GM21825 (cell line): Measurements from ENCODE around the gene CASKIN2.
"Not testable (repeated sequence)": the region's sequence is repeated elsewhere in the genome, so short reads cannot be mapped to it uniquely, and the experiment has no call there.

ENCODE experiments used
- ATAC-seq: cut with Tn5 transposase; IDR thresholded peaks from one replicate; pipeline ENCODE4 v1.9.1; 2021; ENCODE audit warnings: mild to moderate bottlenecking, moderate library complexity; ENCODE audit not compliant: unreplicated experiment

The CASKIN2 gene

DNA sequence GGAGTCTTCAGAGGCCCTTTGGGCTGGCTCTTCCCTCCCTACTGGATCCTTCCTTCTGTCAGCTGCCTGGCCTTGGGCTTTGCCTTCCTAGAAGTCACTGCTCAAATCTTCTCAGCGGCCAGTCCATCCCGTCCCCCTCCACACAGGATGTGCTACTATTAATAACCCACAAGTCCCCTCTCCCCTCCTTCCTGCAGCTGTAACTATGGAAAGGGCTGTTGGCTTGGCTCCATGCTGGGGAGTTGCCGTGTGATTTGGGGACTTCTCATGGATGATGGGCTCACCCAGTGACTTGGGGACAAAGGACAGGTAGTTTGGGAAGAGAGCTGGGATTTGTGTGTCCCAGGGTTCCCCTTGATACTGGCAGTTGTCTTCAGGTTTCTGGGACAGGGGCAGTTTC is 39.5 kb downstream of the CASKIN2 start:
- no peak for ATAC-seq

DNA sequence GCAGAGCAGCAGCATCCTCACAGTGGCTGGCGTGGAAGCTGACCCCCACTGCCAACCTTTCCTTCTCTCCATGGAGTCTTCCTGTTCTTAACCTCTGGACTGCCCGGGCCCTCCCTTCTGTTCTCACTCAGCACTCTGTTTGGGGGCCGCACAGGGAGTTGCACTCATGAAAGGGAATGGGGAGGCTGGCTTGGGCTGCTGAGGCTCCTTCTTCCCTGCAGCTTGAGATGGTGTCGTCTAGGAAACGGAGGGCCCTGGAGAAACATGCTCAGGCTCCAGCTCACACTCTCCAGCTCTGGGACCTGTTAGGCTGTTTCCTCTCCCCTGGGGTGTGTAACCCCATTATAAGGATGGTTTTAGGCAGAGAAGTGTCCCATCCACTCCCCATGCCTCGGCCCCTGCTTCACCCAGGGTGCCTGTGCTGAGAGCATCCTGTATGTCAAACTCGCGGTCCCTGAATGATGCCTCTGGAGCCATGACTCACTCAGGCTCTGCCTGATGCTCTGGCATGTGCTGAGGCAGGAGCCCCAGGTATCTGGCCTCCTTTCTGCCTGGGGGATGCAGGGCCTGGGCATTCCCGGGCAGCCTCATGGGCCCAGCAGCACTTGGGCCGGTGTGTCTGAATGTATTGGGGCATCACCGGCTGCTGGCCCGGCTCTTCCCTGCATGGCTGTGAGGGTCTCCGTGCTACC is 40.0 kb downstream of the CASKIN2 start:
- ATAC-seq = no peak

DNA sequence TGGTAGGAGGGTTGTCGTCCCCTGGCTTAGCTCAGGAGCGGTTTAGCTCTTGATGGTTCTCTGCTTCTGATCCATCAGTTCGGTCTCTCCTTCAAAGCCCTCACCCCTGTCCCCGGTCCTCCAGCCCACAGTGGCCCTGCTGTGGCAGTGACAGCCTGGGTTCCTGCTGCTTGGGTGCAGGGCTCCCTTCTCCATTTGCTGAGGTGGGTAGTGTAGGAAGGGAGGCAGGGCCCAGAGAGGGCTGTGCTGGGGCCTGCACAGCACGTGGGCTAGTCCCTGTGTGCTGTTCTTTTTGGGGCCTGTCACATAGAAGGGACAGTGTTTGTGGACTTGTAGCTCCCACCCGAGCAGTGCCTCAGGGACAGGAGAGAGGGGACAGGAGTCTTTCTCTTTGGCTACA is 40.6 kb downstream of the CASKIN2 start:
- ATAC-seq = no peak

DNA sequence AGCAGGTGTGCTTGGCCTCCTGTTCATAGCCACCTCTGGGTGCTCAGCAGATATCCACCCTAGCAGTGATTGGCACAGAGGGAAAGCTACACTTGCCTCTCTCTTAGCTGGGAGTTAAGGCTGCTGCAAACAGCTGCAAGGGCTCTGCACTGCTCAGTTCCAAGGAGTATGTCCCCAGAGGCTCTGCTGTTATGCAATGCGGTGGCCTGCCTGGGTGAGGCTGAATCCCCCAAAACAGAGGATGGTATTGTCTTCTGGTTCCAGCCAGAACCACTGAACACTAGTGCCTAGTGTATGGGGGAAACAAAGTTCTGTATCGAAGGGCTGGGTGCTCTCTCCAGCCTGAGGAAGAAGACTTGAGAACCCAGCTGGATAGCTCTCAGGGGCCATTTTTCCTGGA is 42.1 kb downstream of the CASKIN2 start:
- ATAC-seq = no peak

DNA sequence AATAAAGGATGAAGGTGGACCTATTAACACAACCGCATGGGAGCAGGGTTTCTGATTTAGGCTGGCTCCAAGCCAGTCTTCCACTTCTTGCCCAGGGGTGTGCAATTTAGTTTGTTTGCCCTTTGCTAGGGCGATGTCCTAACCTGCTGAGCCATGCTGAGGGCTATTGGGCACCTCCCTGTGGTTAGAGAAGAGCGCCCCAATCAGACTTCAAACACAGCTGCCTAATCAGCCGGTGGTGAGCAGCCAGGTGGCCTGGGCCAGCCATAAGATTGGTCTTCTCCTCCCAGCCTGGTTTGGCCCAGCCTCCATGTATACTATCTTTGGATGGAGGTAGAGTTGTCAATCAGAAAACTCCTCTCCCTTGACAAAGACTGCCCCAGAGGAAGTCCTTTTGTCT is 43.2 kb downstream of the CASKIN2 start:
- ATAC-seq = no peak

DNA sequence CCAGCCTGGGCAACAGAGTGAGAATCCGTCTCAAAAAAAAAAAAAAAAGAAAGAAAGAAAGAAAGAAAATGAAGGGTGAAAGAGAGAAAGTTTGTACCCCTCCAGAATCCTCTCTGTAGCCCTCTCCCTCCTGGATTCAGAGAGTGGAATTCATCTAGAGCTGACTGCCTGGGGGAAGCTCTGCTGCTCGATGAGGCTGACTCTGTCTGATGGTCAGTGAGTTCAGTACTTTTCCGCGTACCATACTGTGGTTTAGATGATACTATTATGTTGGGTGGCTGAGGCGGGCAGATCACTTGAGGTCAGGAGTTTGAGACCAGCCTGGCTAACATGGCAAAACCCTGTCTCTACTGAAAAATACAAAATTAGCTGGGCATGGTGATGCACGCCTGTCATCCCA is 44.1 kb downstream of the CASKIN2 start:
- ATAC-seq = no peak

DNA sequence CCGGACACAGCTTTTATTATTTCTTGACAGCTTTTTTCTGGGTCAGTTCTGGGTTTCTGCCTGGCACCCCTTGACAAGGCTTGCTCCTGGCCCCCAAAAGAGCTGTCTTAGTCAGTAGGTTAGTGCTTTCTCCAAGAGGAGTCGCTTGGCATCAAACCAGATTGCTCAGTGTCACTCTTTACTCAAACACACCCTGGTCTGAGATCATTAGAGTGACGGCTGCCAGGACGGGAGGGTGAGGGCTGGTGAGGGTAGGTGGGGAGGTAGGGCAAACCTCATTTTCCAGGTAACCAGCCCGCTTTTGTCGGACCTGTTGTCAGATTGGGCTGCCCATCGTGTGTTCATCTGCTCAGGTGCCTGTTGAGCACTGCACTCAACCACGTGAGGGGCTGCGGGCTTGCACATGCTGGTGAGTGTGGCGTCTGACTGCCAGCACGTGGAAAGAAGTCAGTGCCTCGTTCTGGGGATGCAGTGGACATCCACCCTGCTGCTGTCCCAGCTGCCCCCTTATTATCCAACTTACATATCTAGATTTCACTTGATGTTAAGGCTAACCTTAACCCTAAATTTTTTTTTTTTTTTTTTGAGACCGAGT is 46.5 kb downstream of the CASKIN2 start:
- ATAC-seq = no peak

DNA sequence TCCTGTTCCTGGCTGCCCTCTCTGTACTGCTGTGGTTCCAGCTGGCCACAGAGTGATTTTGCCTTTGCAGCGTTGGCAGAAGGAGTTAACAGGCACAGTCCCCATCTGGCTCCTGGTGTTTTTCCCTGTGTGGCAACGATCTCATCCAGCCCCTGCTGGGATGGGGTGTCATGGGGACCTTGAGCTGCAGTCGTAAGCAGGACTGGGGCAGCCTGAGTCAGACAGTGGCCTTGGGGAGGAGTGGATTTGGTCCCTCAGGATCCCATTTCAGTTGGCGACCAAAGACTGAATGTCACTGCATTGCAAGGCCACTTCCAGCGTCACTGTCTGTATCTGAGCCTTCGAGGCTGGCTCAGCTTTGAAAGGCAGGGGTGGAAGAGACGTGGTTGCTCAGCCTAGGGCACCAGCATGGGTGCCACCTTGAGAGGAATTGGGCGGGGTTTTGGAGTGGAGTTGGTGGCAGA is 47.0 kb downstream of the CASKIN2 start:
- ATAC-seq = no peak

DNA sequence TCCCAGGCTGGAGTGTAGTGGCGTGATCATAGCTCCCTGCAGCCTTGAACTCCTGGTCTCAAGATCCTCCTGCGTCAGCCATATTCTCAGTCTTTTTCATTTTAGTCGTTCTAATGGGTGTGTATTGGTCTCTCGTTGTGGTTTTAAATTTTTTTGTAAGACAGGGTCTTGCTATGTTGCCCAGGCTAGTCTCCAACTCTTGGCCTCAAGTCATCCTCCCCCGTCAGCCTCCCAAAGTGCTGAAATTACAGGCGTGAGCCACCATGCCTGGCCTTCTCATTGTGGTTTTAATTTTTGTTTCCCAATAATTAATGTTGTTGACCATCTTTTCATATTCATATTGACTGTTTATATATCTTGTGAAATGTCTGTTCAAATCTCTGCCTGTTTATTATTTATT is 50.3 kb downstream of the CASKIN2 start:
- no peak for ATAC-seq

DNA sequence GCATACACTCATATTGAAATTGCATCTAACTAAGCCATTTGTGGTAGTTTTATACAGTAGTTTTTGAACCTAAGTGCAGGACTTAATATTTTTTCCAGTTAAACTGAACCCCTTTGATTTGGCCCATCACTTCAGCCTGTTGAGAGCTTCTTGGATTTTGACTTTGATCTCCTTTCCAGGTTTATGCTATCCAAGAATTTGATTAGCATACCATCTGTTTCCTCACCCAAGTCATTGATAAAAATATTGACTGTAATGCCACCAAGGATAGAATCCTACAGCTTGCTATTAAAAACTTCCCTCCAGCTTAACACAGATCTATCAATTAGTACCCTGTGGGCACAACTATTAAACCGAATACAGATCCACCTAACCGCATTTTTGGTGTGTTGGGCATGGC is 51.7 kb downstream of the CASKIN2 start:
- no peak for ATAC-seq

DNA sequence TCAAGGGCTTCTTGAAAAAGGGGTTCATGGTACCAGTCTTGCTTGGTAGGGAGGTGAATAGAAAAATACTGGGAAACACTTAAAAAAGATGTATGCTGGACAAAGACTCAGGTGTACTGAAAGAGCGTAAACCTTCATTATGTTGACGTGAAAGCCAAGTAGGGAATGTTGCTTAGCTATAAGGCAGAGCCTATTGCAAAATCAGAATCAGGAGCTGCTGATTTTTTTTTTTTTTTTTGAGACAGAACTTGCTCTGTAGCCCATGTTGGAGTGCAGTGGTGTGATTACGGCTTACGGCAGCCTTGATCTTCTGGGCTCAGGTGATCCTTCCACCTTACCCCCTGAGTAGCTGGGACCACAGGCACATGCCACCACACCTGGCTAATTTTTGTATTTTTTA is 55.0 kb downstream of the CASKIN2 start:
- ATAC-seq = no peak

DNA sequence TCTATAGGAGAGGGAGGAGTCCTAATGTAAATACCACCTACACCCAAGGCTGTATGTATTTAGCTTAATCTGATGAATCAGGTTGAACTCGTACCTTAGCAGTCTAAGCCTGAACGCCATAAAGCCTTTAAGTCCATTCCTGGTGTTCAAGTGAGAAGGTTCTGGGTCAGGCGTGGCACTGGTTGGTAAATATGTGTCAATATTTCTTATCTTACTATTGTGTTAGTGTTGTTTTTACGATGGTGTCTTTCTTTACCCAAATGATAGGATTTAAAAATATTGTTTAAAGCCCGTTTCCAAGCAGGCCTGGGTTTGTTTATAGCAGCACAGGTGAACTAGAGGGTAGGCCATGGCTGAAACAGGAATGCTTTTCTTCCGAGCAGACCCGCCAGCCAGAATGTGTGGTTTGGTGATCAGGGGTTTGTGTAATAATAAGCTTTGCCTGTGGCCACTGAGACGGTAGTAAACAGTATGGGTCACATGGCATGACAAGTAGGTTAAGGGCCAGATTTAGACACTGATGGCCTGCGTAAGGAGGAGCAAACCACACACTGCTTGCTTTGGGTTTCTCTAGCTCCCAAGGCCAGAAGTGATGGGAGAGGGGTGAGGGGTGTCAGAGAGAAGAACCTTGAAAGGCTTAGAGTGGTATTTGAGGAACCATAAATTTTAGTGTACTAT is 55.6 kb downstream of the CASKIN2 start:
- no peak for ATAC-seq

DNA sequence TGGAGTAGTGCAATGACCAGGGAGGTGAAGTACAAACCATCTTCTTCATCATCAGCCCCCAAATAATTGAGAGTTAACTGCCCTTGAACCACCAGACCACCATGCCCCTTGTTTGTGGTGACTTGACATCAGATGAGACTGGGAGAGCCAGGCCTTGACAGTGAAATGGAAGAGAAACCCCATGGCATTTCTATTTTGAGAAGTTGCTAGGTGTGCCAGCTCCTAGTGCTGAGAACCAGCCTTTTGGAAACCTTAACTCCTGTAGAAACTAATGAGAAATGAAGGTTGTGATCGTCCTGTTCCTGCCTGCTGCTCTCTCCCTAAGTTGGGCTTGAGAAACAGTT is 56.1 kb downstream of the CASKIN2 start:
- no peak for ATAC-seq

DNA sequence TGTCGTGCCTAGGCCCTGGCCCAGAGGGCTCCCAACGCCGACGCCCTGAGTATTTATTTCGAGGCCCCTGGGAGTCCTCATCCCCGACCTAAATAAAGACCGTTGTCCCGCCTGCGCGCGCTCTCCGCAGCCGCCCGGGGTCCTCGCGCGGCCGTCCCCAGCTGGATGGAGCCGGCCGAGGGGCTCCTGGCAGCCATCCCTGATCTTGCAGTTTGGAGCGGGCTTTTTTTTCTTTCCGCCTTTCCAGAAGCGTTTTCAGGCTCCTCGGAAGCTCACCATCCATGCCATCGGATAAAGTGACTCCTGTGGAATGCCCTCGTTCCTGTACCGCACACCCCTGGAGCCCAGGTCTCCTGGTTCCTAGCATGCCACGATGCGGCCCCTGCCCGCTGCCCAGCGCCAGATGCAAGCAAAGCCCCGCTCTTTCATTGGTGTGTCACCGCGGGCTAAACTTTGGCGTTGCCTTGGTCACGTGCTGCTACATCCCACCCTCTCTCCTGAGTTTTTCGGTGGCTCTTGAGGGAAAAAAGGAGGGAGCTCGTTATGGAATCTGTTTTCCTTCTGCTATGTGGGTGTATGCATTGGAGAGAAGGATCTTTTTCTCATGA is 58.2 kb downstream of the CASKIN2 start:
- no peak for ATAC-seq

DNA sequence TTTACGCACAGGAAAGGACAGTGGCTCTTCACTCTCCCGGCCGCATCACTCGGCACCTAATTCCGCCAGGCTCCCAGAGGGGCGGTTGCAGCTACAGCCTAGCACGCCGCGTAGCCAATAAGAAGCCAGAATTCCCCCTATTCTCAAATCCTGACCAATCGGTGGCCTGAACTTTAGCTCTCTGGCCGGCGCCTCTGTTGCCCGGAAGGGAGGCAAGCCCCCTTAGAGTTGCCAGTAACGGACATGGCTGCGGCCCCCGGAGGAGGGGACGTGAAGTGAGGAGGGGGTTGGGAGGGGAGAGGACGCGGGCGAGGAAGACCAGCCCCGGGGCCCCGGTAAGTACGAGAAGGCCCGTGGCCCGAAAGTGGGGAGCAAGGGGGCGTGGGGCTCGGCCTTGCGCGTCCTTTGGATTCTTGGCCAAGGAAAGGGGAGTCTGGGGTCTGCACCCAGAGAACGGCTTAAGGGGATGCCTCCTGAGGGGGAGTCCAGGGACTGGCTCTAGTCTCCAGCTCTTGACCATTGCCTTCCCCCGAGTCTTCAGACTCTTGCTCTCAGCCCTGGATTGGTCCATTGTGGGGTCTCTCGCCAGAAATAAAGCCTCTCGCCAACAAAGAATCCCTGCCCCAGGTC is 58.8 kb downstream of the CASKIN2 start, which contains the start of gene TMEM94:
Gene TMEM94 (plus strand): TSS at position 219 of the 630 bp plus-strand sequence. CDS start 15,271 bp downstream, outside the sequence.
- peak; percentile 95 for ATAC-seq

DNA sequence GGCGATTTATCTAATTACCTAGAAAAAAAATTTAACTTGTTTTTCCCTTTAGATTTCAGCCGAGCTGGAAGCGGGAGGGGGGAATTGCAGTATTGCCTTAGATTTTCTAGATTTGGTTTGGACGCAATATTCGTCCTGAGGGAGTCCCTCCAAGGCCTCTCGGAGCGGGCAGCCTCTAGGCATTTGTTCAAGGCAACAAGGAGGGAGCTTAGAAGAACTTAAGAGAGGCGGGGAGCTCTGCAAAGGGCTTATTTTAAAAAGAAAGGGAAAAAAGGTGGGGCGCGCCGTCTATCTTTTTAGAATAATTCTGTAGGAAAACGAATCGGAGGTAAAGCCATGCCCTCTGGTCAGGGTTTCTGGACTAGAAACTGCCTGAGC is 59.3 kb downstream of the CASKIN2 start:
- peak; percentile 2 for ATAC-seq

DNA sequence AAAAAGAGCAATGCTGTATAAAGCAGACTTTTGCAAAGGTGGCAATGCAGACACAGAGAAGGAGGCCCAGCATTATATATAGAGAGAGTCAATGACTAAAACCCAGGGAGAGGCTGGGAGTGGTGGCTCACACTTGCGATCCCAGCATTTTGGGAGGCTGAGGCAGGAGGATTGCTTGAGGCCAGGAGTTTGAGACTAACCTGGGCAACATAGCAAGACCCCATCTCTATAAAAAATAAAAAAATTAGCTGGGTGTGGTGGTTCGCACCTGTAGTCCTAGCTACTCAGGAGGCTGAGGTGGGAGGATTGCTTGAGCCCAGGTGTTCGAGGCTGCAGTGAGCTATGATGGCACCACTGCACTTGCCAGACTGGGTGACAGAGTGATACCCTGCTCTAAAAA is 60.7 kb downstream of the CASKIN2 start:
- ATAC-seq = not testable (repeated sequence)

DNA sequence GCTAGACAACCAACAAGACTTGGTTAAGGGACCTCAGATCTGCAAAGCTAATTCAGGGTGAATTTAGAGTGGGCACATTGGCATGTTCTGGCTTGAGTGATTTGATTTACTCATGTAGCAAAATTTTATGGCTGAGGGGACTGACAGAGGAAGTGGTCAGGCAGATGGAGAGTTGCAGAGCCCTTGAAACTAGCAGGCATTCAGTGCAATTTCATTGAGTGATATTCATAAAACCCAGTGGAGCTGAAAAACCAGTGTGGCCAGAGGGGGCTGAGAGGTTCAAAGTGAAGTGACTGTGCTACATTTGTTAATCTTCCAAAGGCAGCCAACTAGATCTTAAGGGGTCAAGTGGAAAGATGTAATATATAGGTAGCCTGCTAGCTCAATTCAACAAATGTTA is 61.1 kb downstream of the CASKIN2 start:
- ATAC-seq = no peak

DNA sequence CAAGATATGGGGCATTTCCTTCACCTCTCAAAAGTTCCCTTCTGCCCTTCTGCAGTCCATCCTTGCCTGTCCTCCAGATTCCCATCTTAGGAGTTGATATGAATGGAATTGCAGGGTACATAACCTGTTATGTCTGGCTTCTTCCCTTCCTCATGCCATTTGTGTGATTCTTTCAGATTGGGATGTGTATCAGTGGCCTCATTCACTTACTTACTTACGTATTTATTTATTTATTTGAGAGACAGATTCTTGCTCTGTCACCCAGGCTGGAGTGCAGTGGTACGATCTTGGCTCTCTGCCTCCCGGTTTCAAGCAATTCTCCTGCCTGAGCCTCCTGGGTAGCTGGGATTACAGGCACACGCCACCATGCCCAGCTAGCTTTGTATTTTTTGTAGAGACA is 65.1 kb downstream of the CASKIN2 start:
- ATAC-seq = no peak
